Neural progenitor cell (in vitro differentiated cells): ENCODE data around the gene ABCG2.

Experiments
- CTCF ChIP-seq: fragments of 200-600 bp; sonication (generic); IDR thresholded peaks from 2 replicates; pipeline ENCODE4 v1.5.1; 2017; ENCODE audit warnings: antibody characterized with exemption, mild to moderate bottlenecking
- EZH2 ChIP-seq: fragments of 200-600 bp; sonication (generic); IDR thresholded peaks from 2 replicates; pipeline ENCODE4 v1.6.1; 2017; ENCODE audit warnings: antibody characterized with exemption, mild to moderate bottlenecking, moderate library complexity
- EZH2phosphoT487 ChIP-seq: fragments of 200-600 bp; sonication (generic); IDR thresholded peaks from 2 replicates; pipeline ENCODE4 v1.6.1; 2017; ENCODE audit warnings: antibody characterized with exemption

DNA sequence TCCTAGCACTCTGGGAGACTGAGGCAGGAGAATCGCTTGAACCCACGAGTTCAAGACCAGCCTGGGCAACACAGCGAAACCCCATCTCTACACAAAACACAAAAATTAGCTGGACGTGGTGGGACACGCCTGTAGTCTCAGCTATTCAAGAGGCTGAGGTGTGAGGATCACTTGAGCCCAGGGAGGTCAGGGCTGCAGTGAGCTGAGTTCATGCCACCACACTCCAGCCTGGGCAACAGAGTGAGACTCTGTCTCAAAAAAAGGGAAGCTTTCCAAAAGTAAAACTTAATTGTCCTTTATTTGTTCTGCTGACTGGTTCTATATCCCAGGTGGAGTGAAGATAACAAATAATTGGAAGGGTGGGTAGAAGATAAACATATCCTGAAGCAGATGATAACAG, 45.6 kb downstream of the ABCG2 start:
- TF ChIP-seq CTCF = no peak
- TF ChIP-seq EZH2 = no peak
- no peak for TF ChIP-seq EZH2phosphoT487
